Fibroblast of pulmonary artery (primary cell): ENCODE measurements around the gene LNX2.
A peak's percentile ranks its signal among the peaks of the same experiment; 100 is the strongest.

ENCODE experiments used
- DNase-seq: peaks from one replicate; pipeline ENCODE4 v3.0.0-alpha.2; 2010; ENCODE audit warnings: low read depth
- H3K4me3 ChIP-seq: replicated peaks from 2 replicates; pipeline ENCODE4 v1.5.1; 2011; ENCODE audit warnings: low read depth, mild to moderate bottlenecking, control low read depth, low read length, moderate library complexity
- CTCF ChIP-seq: IDR thresholded peaks from 2 replicates; pipeline ENCODE4 v1.5.1; 2011; ENCODE audit warnings: mild to moderate bottlenecking, control low read depth, low read length, inconsistent platforms; ENCODE audit errors: missing control alignments

The LNX2 gene

GRCh38 chr13:27559719-27560118 is 60.6 kb downstream of the LNX2 start:
- H3K4me3 ChIP-seq, result no peak overlapping the region
- DNase-seq, result no peak
- TF ChIP-seq CTCF, result no peak

- TF ChIP-seq CTCF, result no peak
- DNase-seq, result peak; percentile 69
- H3K4me3 ChIP-seq, result no peak overlapping the region
Measured at GRCh38 chr13:27556109-27556508, 64.2 kb downstream of the LNX2 start.

GRCh38 chr13:27551562-27551961 is 68.8 kb downstream of the LNX2 start:
- H3K4me3 ChIP-seq, result no peak overlapping the region
- no peak for DNase-seq
- no peak for TF ChIP-seq CTCF

- no peak for TF ChIP-seq CTCF
- no peak overlapping the region for H3K4me3 ChIP-seq
- DNase-seq, result peak; percentile 24
Measured at GRCh38 chr13:27549406-27549981, 70.8 kb downstream of the LNX2 start.

DNA sequence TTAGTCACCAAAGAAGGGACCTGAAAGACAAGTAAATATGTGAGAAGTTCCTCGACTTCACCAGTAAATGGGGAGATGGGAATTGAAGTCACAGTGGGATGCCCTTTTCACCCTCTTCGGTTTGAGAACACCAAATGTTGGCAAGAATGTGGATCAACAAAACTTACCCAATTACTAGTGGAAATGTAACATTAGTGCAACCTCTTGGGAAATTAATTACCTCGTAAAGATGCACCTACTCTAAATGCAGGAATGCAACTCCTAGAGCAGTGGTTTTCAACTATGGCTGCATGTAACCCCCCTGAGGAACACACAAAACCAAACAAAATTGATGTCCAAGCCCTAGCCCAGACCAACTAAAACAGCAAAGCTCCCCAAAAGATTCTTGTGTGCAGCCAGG is 78.1 kb downstream of the LNX2 start:
- DNase-seq, result no peak
- no peak overlapping the region for H3K4me3 ChIP-seq
- no peak for TF ChIP-seq CTCF

GRCh38 chr13:27541386-27541785 is 78.9 kb downstream of the LNX2 start:
- no peak overlapping the region for H3K4me3 ChIP-seq
- no peak for TF ChIP-seq CTCF
- no peak for DNase-seq

DNA sequence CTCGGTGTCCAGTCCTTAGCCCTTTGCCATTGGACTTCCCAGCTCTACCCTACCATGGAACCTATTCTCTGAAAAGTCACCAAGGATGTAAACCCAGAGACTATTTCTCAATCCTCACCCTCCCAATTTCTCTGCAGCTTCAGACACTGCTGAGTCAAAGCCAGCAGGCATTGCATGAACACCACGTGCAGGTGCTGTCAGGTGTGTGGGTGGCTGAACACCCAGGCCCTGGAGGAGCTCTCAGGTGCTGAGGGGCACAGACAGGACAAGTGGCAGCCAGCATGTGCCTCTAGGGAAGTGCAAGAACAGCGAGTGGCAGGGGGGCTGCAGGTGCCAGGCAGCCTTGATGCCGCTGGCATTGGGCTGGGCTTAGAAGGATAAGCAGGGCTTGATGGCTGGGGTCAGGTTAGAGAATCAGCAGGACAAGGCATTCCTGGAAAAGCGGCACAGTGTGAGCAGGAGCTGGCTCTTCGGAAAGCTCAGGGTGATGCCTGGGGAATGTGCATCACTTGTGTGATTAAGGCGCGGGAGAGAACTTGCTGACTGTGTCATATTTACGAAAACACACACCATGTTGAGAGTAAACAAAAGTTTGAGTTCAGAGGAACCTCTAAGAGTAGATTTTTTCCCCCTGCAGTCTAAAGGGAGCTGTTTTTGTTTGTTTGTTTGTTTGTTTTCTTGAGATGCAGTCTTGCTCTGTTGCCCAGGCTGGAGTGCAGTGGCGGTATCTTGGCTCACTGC is 83.8 kb downstream of the LNX2 start:
- no peak overlapping the region for H3K4me3 ChIP-seq
- no peak for TF ChIP-seq CTCF
- DNase-seq, result no peak
